K562 (cell line): Measurements from ENCODE around the gene PPM1F. TPM values are rescaled to one million over a fixed set of nuclear protein-coding genes. Genes with fewer than 3 reads are reported as not detected.
A peak's percentile ranks its signal among the peaks of the same experiment; 100 is the strongest.

Experiments
- BDP1 ChIP-seq: IDR thresholded peaks from 3 replicates; pipeline ENCODE4 v1.6.1; 2011; ENCODE audit not compliant: insufficient read length, insufficient read depth
- CHCHD3 ChIP-seq: fragments of 250-450 bp; sonication (Bioruptor Pico); IDR thresholded peaks from 2 replicates; pipeline ENCODE4 v2.1.2; 2022; ENCODE audit warnings: mild to moderate bottlenecking
- CREB3L1 ChIP-seq: fragments of 450-650 bp; IDR thresholded peaks from 2 replicates; pipeline ENCODE4 v1.6.1; 2014; ENCODE audit warnings: low read depth, mild to moderate bottlenecking, moderate library complexity, borderline replicate concordance
- GATA2 ChIP-seq: sonication (generic); formaldehyde crosslinking; IDR thresholded peaks from 2 replicates; pipeline ENCODE4 v1.4.0; 2020; ENCODE audit warnings: mild to moderate bottlenecking, missing genetic modification reagents
- MED1 ChIP-seq: sonication (generic); formaldehyde crosslinking; IDR thresholded peaks from 2 replicates; pipeline ENCODE4 v1.8.1; 2023; ENCODE audit warnings: missing genetic modification reagents, borderline replicate concordance
- NFE2 ChIP-seq: IDR thresholded peaks from 2 replicates; pipeline ENCODE4 v1.6.1; 2014; ENCODE audit warnings: antibody characterized with exemption, low read depth
- PRDM10 ChIP-seq: fragments of 450-650 bp; IDR thresholded peaks from 2 replicates; pipeline ENCODE4 v1.6.1; 2018; ENCODE audit not compliant: partially characterized antibody
- PTBP1 ChIP-seq: fragments of 200-400 bp; formaldehyde crosslinking; IDR thresholded peaks from 2 replicates; pipeline ENCODE4 v1.6.1; 2017; ENCODE audit warnings: low read depth, low read length
- RCOR1 ChIP-seq, 2 experiments: IDR thresholded peaks; 2 replicates each; pipeline ENCODE4 v1.6.1; 2012; ENCODE audit warnings: low read depth in 2 of 2, low read length in 2 of 2, borderline replicate concordance in 1 of 2, improper control_type of control experiment in 1 of 2
- SIRT6 ChIP-seq: IDR thresholded peaks from one replicate; pipeline ENCODE4 v1.6.1; 2012; ENCODE audit warnings: low read depth, mild to moderate bottlenecking, control low read depth, inconsistent platforms, low read length, moderate library complexity
- SMC3 ChIP-seq: conservative IDR thresholded peaks from 2 replicates; pipeline ENCODE4 v1.6.1; 2011; ENCODE audit warnings: low read depth, low read length, improper control_type of control experiment; ENCODE audit not compliant: insufficient read depth
- STAG1 ChIP-seq: sonication (generic); formaldehyde crosslinking; IDR thresholded peaks from 2 replicates; pipeline ENCODE4 v1.5.0; 2020; ENCODE audit warnings: missing genetic modification reagents, borderline replicate concordance
- TEAD1 ChIP-seq, 2 experiments: fragments of 450-650 bp in 1 of 2; sonication (generic) in 1 of 2; formaldehyde crosslinking; IDR thresholded peaks; 2 replicates each; pipeline versions ENCODE4 v1.4.0 to v1.8.0; 2020 to 2022; ENCODE audit warnings: mild to moderate bottlenecking in 2 of 2, missing genetic modification reagents in 1 of 2
- ZBED1 ChIP-seq: IDR thresholded peaks from 2 replicates; pipeline ENCODE4 v1.6.1; 2014
- ZBTB26 ChIP-seq: fragments of 450-650 bp; formaldehyde crosslinking; IDR thresholded peaks from 2 replicates; pipeline ENCODE4 v1.4.0; 2022; ENCODE audit warnings: missing genetic modification characterization
- ZNF280A ChIP-seq: fragments of 450-650 bp; IDR thresholded peaks from 2 replicates; pipeline ENCODE4 v1.6.1; 2018; ENCODE audit warnings: mild to moderate bottlenecking, low read depth; ENCODE audit not compliant: partially characterized antibody
- ZNF398 ChIP-seq: fragments of 250-450 bp; sonication (Bioruptor Pico); IDR thresholded peaks from 2 replicates; pipeline ENCODE4 v1.8.0; 2021; ENCODE audit warnings: moderate library complexity, mild to moderate bottlenecking, inconsistent platforms
- polyA plus RNA-seq, 8 experiments: library from polyadenylated mRNA; depleted of rRNA in 4 of 8; stranded (reverse) in 5 of 8; unstranded in 3 of 8; fragments of >200 nt; fragmentation: Nextera tagmentation in 2 of 8; fragmentation: Illumina TruSeq in 1 of 8; extraction: Ambion mirVana in 2 of 8; extraction: Trizol in 1 of 8; gene quantifications; 2 replicates each; pipeline versions ENCODE4 v1.2.1 to v1.2.3, GENCODE V29; 2011 to 2014; ENCODE audit warnings: inconsistent platforms in 1 of 8, missing spikeins in 1 of 8
- total RNA-seq, 7 experiments: library from RNA; depleted of rRNA in 6 of 7; stranded (reverse); fragments of >200 nt in 6 of 7; fragmentation: Illumina TruSeq in 2 of 7; extraction: Trizol in 2 of 7; gene quantifications; 2 replicates each; pipeline versions ENCODE4 v1.2.1 to v1.2.3, GENCODE V29; 2011 to 2021; ENCODE audit warnings: low replicate concordance in 1 of 7

Gene PPM1F
- total and polyA plus RNA-seq, 9 of the 15 experiments (the other 6 are each of a cell fraction or from before 2014, with no cell fraction given): 2.1 to 159 (median 64.0) TPM

- no peak for TF ChIP-seq PTBP1
- no peak for TF ChIP-seq MED1 (CRISPR knock-in tag)
- TF ChIP-seq SMC3: no peak
- no peak for TF ChIP-seq TEAD1 (CRISPR knock-in tag; IDR thresholded peaks at IDR 0.05)
- no peak for TF ChIP-seq CHCHD3 (CRISPR knock-in tag)
- TF ChIP-seq STAG1 (CRISPR knock-in tag): no peak
- TF ChIP-seq ZNF398 (CRISPR knock-in tag): no peak
- TF ChIP-seq CREB3L1: no peak
- no peak for TF ChIP-seq RCOR1 (IDR thresholded peaks at IDR 0.05; ENCODE audit: borderline replicate concordance in 1 of 2, low read depth in 2 of 2, low read length in 2 of 2)
- no peak for TF ChIP-seq PRDM10
- TF ChIP-seq SIRT6: peak; percentile 28
- TF ChIP-seq NFE2: no peak
- TF ChIP-seq ZBTB26 (CRISPR knock-in tag): 0 out of 2 replicates have a peak, but pooled peaks have one; percentile 5
- TF ChIP-seq ZBED1: no peak
- TF ChIP-seq BDP1: no peak
- TF ChIP-seq ZNF280A: no peak
- TF ChIP-seq GATA2 (CRISPR knock-in tag): no peak
Measured at GRCh38 chr22:21958360-21959273, 6.0 kb upstream of the PPM1F start (continued).
